ENCODE results near the gene STAB2.

STAB2 gene

GRCh38 chr12:103698752-103699560 is 111.9 kb downstream of the STAB2 start:
- DNase-seq: no peak

- DNase-seq: no peak
Observed at GRCh38 chr12:103705098-103705497, 118.0 kb downstream of the STAB2 start.

DNA sequence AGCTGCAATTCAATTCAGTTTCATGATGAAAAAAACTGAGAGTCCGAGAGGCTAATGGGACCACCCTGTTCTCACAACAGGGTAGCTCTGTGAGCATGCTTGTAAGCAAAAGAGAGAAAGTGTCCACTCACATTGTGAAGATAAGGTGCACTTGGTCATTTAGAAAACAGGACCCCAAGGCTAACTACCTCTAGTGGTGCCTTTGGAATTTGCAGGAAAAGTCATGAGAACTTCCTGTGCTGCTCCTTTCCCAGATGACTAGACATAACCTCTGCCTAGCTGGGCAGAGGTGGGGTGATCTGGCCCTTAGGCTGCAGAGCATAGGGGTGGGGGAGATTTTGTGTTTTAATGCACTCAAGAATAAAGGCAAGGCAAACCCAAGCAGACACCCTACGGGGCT is 118.9 kb downstream of the STAB2 start:
- no peak for DNase-seq

DNA sequence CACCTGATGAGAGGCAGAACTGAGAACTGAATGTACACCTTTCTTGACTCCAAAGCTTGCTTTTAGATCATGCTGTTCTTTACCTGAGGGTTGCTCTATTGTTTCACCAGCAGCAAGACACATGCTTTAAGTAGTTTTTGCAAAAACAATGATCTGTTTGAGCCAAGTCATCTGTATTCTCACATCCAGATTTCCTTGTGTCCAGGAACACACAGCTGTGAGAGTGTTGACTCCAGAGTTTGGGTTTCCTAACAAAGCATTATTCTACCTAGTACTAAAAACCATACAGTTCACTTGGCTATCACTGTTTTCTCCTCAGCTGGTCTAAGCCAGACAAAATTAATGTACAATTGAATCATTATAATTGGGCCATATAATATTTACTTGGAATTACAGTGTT is 120.4 kb downstream of the STAB2 start:
- DNase-seq: no peak

DNA sequence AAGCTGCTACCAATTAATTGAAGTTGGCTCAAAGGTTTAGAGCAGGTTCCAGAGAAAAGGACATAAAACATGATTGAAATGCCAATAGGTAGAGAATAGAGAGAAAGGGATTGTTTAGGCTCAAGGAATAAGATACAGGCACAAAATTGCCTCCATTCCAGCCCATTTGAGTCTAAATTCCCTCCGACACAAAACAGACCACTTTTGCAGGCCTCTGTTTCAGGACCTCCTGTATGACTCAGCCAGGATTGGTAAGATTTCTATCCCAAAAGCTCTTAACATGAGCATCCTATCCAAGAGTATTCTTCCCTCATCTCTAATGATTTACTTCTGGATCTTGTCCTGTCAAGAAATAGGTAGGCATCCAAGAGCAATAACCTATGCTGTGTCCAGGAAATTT is 123.5 kb downstream of the STAB2 start:
- no peak for DNase-seq

GRCh38 chr12:103712216-103712615 is 125.1 kb downstream of the STAB2 start:
- no peak for DNase-seq

DNA sequence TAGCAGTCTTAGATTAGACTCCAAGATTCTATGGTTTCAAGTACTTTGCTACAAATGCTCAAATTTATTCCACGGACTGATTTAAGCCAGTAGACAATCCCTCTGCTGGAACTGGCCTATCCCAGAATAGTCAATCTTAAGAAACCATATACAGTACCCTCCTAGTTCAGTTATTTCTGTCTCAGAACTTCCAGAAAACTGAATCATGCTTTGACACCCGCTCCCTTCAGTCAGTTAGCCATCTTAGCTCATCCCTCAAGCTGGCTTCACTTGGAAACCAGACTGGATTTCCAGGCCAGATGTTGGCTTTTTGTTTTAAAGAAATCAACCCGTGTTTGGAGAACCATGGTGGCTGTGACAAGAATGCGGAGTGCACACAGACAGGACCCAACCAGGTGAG is 128.4 kb downstream of the STAB2 start:
- no peak for DNase-seq

DNA sequence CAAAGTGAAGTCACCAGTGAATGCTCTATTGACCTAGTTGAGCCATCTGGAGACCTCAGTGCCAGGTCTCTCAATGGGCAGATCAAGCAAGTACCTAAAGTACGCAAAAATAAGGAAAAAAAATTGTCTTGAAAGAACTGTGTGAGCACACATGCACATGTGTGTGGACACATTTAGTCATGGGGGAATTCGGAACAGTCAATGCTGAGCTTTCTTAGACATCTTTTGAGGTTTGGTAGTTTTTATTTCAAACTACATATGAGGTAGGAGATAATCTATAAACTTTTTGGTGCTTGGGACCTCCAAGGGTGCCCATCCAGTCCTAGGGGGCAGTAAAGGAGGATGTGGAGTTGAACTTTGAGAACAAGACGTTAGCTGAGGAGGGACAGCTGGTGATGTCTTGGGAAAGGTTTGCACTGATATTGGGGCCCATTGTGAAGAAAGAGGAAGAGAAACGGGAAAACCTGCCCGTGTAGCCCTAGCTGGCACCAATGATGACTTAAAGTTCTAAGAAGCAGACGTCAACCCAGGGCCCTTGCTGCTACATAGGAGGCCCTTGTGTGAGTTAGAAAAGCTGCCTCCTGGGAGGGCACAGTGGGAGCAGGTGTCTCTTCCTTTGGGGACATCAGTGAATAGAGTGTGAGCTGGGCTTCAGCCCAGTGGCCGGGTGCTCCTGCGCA is 129.6 kb downstream of the STAB2 start:
- DNase-seq: no peak

DNA sequence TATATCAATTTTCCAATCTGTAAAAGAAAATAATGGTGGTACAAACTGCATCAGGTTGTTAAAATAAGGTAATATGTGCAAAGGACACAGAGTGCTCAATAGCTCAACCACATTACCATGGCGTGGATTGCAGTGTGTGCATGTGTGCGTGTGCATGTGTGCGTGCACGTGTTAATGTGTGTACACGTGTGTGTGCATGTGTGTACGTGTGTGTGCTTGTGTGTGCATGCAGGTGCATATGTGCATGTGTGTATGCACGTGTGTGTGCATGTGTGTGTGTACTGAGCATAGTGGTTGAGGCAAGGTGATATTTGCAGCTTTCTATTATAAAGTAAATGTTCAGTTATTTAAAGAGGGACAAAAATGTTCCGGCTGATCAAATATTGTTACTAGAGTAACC is 138.3 kb downstream of the STAB2 start:
- no peak for DNase-seq

GRCh38 chr12:103727638-103728037 is 140.6 kb downstream of the STAB2 start:
- DNase-seq: no peak

DNA sequence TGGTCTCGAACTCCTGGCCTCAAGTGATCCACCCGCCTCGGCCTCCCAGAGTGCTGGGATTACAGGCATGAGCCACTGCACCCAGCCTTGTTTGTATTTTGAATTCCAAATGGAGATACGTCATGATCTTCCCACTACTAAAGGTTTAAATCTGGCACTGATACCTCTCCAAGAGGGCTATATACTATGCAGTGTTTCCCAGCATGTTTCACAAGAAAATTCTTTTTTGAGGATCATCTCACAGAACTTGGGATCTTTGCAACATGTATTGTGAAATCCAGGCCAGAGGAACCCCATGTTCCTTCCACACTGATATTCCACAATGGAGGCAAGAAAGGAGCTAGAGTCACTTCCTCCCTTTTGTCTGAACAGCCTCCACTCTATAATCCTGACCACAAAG is 141.2 kb downstream of the STAB2 start:
- DNase-seq: peak; percentile 70

DNA sequence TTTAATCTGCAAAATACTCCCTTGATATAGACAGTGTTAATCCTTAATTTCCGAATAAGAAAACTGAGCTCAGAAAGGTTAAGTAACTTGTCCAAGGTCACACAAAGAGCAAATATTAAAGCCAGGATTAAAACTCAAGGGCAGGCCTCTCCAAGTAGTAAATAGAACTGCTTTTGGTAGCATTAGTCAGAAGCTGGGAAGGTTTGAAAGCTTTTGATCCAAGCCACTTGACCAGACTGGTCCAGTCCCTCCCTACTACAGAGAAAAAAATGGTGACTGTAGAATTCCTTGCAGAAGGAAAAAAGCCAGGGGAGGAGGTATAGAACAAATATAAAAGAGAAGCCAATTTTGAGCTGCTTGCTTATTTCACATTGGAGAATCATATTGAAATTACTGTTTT is 142.4 kb downstream of the STAB2 start:
- peak; percentile 6 for DNase-seq

DNA sequence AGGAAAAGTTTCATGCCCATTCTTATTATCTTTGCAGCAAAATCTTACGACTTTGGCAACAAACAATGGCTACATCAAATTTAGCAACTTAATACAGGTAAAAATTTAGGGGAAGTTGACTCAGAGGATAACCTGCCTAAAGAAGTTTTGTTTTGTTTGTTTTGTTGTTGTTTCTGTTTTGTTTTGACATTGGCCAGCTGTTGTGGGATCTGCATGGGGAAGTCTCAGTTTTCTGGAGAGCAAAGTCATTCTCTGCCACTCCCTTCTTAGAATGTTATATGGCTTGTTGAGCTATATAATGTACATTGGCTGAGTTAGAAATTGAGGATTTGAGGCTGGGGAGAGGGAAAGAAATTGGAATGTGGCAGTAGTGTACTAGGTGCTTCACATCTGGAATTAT is 144.5 kb downstream of the STAB2 start:
- no peak for DNase-seq

DNA sequence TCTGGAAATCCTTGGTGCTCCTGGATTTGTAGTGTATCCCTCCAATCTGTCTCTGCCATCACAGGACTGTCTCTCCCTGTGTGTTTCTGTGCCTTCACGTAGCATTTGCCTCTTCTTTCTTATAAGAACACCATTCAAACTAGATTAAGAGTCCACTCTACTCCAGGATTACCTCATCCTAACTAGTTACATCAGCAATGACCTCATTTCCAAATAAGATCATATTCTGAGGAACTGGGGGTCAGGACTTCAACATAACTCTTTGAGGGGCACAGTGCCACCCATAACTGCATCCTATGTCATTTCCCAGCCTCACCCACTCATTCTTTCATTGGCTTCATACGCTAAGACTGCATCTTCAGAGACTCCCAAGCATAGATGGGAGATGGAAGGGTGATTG is 147.8 kb downstream of the STAB2 start:
- DNase-seq: no peak

DNA sequence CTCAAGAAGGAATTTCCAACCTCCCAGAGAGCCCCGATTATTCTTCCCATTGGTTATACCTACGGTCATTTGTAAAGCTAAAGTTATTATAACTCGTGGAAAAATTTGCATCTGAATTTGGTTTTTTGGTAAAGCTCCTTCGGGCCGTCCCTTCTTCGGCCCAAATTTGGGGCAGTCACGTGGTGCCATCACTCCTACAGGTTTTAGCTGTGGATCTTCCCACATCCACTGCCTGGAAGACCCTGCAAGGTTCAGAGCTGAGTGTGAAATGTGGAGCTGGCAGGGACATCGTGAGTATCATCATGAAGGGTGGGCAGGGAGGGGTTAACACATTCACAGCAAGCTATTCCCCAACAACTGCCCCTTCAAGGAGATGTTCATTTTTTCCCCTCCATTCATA is 148.2 kb downstream of the STAB2 start:
- no peak for DNase-seq

DNA sequence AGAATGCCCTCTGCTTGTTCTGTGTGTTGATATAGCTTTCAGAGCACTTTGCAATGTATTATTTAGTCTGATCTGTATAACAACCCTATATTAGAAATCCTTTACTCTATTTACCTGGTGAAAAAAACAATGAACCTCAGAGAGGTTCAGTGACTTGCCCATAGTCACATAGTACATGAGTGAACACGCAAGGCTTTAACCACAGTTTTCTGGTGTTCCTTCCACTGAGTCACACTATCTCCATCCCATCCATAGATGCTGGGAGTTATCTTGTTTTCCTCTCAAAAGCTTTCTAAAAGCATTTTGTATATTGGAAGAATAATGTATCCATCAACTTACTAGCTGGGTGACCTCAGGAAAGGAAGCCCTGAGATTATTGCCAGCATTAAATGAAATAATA is 149.5 kb downstream of the STAB2 start:
- no peak for DNase-seq

DNA sequence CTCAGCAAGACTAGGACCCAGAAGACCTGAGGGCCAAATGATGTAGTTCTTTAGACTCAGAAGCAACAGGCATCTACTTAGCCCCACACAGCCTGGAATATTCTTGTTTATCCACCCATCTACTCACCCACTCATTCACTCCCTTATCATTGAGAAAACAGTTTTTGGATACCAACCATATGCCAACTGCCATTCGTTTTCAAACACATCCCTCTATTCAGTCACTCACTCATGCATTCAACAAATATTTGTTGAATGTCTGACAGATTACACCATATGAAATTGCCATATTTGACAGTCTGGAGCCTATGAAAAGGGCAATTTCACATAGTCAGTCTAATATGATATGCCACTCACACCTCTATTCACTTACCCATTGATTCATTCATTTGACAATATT is 150.8 kb downstream of the STAB2 start:
- DNase-seq: no peak

DNA sequence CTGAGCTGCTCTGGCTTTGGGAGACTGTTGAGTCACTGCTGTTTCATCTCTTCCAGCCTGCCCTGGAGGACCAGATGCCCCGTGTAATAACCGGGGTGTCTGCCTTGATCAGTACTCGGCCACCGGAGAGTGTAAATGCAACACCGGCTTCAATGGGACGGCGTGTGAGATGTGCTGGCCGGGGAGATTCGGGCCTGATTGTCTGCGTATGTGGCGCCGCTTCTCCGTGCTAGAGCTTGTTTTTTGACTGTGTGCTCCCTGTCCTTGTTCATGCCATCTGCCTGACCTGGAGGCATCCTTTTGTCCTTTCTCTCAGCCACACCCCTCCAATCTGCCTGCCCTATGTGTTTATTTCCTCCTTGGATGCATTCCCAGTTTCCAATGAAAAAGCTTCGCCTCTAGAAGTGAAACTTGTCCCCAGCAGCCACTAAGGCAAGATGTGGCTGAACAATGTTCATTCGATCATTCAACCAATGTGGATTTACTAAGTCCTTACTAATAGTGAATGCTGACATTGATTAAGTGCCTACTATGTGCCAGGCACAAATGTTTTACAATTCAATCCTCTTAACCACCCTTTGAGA is 155.4 kb downstream of the STAB2 start:
- no peak for DNase-seq

DNA sequence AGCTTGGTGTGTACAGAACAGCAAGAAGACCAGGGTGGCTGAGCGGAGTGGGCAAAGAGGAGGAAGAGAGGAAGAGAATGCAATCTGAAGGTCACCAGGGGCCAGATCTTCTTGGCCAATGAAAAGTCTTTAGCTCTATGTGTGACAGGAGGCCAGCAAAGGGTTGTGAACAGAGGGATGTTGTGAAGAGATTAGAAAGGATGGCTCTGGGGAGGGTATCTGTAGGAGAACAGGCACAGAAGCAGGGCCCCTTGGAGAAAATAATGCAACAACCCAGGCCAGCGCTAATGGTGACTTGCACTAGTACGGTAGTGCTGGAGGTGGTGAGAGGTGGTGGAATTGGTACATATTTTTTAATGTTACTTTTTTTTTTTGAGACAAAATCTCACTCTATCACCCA is 156.7 kb downstream of the STAB2 start:
- DNase-seq: no peak

GRCh38 chr12:103745962-103746361 is 158.9 kb downstream of the STAB2 start:
- no peak for DNase-seq

- DNase-seq: no peak
Observed at GRCh38 chr12:103748002-103748401, 160.9 kb downstream of the STAB2 start.

- no peak for DNase-seq
Observed at GRCh38 chr12:103748875-103749274, 161.8 kb downstream of the STAB2 start.

DNA sequence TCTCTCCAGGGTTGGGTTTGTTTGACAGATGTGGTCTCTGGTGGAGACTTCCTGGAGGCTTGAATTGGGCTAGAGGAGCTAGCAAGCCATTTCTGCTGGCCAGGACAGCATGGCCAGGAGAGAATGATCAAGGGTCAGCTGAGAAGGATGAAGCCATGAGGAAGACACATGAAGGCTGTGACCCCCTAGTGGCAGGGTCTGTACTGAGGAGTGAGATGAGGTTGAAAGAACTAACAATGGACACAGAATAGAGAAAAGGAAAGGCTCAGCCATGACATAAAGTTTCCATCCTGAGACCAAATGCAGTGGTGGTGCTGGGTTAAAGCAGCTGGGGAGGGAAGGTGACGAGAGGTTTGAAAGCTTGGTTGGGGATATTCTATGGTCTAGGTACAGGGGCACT is 164.1 kb downstream of the STAB2 start:
- no peak for DNase-seq

GRCh38 chr12:103751600-103751999 is 164.5 kb downstream of the STAB2 start:
- DNase-seq: no peak
